WERI-Rb-1 (cell line): ENCODE results near the gene OSMR.
"Not testable (repeated sequence)": the region's sequence is repeated elsewhere in the genome, so short reads cannot be mapped to it uniquely, and the experiment has no call there.

Source experiments
- DNase-seq: peaks from one replicate; pipeline ENCODE4 v3.0.0-alpha.2; 2020
- H3K27ac ChIP-seq: fragments of 250-450 bp; sonication (Bioruptor Pico); 2 replicates; pipeline ENCODE4 v1.5.1; 2020; ENCODE audit warnings: mild to moderate bottlenecking, moderate library complexity
- H3K27me3 ChIP-seq: fragments of 250-450 bp; sonication (Bioruptor Pico); 2 replicates; pipeline ENCODE4 v1.5.1; 2021; ENCODE audit warnings: mild to moderate bottlenecking, low read depth, moderate library complexity; ENCODE audit not compliant: insufficient read depth, severe bottlenecking
- H3K36me3 ChIP-seq: fragments of 250-450 bp; sonication (Bioruptor Pico); 2 replicates; pipeline ENCODE4 v1.5.1; 2020; ENCODE audit warnings: mild to moderate bottlenecking, moderate library complexity
- H3K4me3 ChIP-seq: 2 replicates; pipeline ENCODE4 v1.5.1; 2011; ENCODE audit warnings: low read depth, mild to moderate bottlenecking, control low read depth, low read length
- H3K9me3 ChIP-seq: fragments of 250-450 bp; sonication (Bioruptor Pico); 2 replicates; pipeline ENCODE4 v1.5.1; 2021; ENCODE audit warnings: mild to moderate bottlenecking, moderate library complexity; ENCODE audit not compliant: severe bottlenecking
- TF ChIP-seq, protein P1 (sequence below): IDR thresholded peaks from 2 replicates; pipeline ENCODE4 v1.5.1; 2011; ENCODE audit warnings: low read depth, mild to moderate bottlenecking, control low read depth, inconsistent platforms, low read length

The OSMR gene

DNA sequence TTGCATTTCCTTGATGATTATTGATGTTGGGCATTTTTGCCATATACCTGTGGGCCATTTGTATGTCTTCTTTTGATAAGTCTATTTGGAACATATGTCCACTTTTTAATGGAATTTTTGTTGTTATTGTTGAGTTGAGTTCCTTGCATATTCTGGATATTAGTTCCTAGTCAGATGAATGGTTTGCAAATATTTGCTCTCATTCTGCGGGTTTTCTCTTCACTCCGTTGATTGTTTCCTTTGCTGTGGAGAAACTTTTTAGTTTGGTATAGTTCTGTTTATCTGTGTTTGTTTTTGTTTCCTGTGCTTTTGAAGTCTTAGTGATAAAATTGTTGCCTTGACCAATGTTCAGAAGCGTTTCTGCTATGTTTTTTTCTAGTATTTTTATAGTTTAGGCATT lies 13.0 kb downstream of the OSMR start:
- TF ChIP-seq, protein P1, sequence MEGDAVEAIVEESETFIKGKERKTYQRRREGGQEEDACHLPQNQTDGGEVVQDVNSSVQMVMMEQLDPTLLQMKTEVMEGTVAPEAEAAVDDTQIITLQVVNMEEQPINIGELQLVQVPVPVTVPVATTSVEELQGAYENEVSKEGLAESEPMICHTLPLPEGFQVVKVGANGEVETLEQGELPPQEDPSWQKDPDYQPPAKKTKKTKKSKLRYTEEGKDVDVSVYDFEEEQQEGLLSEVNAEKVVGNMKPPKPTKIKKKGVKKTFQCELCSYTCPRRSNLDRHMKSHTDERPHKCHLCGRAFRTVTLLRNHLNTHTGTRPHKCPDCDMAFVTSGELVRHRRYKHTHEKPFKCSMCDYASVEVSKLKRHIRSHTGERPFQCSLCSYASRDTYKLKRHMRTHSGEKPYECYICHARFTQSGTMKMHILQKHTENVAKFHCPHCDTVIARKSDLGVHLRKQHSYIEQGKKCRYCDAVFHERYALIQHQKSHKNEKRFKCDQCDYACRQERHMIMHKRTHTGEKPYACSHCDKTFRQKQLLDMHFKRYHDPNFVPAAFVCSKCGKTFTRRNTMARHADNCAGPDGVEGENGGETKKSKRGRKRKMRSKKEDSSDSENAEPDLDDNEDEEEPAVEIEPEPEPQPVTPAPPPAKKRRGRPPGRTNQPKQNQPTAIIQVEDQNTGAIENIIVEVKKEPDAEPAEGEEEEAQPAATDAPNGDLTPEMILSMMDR, result no peak
- no peak for DNase-seq
- H3K27me3 ChIP-seq, result no peaks in the 10 kb centered on the region

DNA sequence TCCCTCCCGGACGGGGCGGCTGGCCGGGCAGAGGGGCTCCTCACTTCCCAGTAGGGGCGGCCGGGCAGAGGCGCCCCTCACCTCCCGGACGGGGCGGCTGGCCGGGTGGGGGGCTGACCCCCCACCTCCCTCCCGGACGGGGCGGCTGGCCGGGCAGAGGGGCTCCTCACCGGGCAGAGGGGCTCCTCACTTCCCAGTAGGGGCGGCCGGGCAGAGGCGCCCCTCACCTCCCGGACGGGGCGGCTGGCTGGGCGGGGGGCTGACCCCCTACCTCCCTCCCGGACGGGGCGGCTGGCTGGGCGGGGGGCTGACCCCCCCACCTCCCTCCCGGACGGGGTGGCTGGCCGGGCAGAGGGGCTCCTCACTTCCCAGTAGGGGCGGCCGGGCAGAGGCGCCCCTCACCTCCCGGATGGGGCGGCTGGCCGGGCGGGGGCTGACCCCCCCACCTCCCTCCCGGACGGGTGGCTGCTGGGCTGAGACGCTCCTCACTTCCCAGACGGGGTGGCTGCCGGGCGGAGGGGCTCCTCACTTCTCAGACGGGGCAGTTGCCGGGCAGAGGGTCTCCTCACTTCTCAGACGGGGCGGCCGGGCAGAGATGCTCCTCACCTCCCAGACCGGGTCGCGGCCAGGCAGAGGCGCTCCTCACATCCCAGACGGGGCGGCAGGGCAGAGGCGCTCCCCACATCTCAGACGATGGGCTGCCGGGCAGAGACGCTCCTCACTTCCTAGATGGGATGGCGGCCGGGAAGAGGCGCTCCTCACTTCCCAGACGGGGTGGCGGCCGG lies 16.4 kb downstream of the OSMR start:
- not testable (repeated sequence) for H3K9me3 ChIP-seq, H3K27ac ChIP-seq

More for the DNA sequence above, 13.0 kb downstream of the OSMR start:
- no peaks in the 10 kb centered on the region for H3K36me3 ChIP-seq
- no peaks in the 10 kb centered on the region for H3K9me3 ChIP-seq
- no peak overlapping the region for H3K27ac ChIP-seq
- H3K4me3 ChIP-seq, result no peak overlapping the region

DNA sequence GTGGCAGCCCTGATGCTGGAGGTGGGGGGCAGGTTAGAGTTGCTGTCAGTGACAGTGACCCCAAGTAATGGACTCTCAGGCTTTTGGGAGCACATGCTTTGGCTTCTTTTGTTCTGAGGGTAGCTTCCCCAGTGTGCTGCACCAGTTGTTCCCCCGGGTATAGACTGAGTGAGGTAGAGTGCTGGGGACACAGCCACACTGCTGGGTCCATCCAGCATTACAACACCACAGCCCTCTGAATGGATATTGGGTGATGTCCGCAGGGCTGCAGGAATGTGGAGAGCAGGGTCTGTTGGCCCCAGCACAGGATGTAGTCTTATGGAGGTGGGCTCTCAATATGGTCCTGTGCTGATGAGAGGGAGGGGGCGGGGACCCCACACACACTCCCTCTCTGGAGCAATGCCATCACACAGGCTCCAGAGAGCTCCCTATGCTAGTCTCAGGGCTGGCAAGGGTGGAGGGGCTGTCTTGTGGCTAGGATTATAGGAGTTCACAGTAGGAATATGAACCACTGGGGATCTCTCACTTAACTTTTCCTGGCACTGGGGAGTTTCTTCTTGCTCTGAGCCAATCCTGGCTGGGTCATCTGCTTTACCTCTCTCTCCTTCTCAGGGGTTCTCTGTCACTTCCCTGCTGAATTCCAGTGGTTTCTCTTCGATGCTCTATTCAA lies 20.7 kb downstream of the OSMR start:
- no peaks in the 10 kb centered on the region for H3K36me3 ChIP-seq
- peaks cover 3% of the 10 kb centered on the region for H3K9me3 ChIP-seq
- DNase-seq, result no peak
- TF ChIP-seq, protein P1, result no peak
- no peak overlapping the region for H3K27ac ChIP-seq
- no peak overlapping the region for H3K4me3 ChIP-seq
- no peaks in the 10 kb centered on the region for H3K27me3 ChIP-seq

More for the DNA sequence above, 16.4 kb downstream of the OSMR start:
- not testable (repeated sequence) for H3K36me3 ChIP-seq, H3K27me3 ChIP-seq, H3K4me3 ChIP-seq, DNase-seq

DNA sequence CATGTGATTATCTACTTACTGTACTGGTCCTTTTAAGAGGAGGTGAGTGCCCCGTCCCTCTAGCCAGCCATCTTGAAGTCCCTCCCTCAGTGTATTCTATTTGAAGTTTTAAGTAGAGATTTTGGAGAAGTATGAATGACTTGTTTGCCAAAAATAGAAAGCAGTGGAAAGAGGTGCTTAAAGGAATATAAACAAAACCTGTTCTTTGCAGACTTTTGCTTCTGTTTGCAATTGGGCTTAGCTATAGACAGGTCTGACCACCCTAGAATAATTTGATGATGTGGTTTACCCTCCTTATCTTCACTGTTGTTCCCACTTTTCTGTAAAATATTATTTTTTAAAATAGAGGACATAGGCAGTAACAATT lies 21.2 kb downstream of the OSMR start:
- H3K9me3 ChIP-seq, result peaks cover 3% of the 10 kb centered on the region
- no peak overlapping the region for H3K27ac ChIP-seq
- TF ChIP-seq, protein P1, result no peak
- no peak overlapping the region for H3K4me3 ChIP-seq
- no peak for DNase-seq
- H3K36me3 ChIP-seq, result no peaks in the 10 kb centered on the region
- no peaks in the 10 kb centered on the region for H3K27me3 ChIP-seq

DNA sequence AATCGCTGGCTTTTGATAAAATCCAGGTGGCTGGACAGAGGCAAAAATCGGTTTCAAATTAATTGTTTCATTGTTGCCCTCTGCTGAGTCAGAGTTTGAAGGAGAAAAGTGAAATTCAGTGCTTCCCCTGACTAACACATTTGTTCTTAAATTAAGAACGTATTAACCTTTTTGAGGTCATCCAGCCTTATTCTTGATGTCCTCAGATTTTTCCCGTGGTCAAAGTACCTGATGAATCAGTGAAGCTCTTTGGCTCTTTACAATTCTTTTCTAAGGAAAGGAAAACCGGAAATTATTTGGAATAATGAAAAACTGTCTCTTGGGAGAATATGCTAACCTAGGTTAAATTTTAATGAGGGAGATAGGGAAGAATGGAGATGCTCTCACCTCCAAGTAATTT lies 21.6 kb downstream of the OSMR start:
- Histone ChIP-seq H3K27ac (no peak overlapping the region), H3K27me3 (no peaks in the 10 kb centered on the region), H3K4me3 (no peak overlapping the region), H3K36me3 (no peaks in the 10 kb centered on the region), H3K9me3 (peaks cover 3% of the 10 kb centered on the region)
- no peak for DNase-seq
- TF ChIP-seq, protein P1, result no peak

DNA sequence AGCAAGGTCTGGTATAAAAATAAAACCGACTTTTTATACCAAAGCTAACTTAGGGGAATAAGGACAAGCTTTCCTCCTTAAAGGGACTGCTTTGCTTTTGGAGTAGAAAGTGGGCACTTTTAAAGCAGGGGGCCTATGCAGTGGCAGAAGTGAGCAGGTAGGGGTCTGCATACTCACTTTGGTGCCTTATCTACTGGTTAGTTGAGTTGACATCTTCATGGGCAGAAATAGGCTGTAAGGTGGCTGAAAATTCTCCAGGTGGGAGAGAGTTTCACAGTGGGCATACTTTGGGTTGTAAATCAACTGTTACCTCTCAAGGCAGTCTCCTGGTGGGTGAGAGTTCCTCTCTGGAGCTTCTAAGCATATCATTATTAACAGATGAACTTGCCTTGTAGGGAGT lies 24.8 kb downstream of the OSMR start:
- H3K9me3 ChIP-seq, result no peaks in the 10 kb centered on the region
- no peaks in the 10 kb centered on the region for H3K36me3 ChIP-seq
- TF ChIP-seq, protein P1, result no peak
- H3K27ac ChIP-seq, result no peak overlapping the region
- DNase-seq, result no peak
- H3K27me3 ChIP-seq, result no peaks in the 10 kb centered on the region
- H3K4me3 ChIP-seq, result no peak overlapping the region
